Nucleus accumbens (tissue), 56 donors: ENCODE measurements around the gene ATG7.
"Not testable (repeated sequence)": the region's sequence is repeated elsewhere in the genome, so short reads cannot be mapped to it uniquely, and the experiment has no call there.

Source experiments
- DNase-seq, 56 donors: peaks; one replicate each; lab custom pipeline; 2025; lab: John Stamatoyannopoulos, UW

The ATG7 gene

DNA sequence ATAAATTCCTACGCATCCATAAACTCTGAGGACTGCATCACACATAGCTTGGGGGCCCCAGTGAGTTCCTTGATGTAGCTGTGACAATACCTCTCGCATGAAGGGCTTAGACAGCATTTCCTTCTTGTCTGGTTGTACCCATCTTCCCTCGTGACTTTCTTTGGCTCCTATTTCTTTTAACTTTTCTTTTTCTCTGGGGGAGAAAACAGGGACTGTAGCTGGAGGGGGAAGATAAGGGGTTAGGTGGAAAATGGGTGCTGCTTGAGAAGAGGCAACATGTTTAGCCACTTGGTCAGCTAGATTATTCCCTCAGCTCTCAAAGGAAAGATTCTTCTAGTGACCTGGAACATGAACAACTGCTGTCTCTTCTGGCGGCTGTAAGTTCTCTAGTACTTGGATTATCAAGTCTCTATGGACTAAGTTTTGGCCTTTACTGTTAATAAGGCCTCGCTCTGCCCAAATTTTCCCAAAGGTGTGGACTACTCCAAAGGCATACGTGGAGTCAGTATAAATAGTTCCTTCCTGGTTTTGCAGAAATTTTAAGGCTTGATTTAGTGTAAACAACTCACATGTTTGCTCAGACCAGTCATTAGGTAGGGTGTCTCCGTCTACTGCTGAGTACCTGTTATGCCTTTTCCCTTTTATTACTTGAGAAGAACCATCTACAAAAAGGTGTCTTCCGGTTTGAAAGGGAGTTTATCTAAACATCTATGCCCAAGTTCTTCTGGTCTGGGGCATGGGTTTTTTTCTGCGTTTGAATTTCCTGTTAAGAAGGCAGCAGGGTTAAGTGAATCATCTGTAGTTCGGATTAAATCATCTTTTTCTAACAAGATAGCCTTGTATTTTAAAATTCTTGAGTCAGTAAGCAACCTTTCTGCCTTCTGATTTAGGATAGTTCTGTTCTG lies 21.0 kb upstream of the ATG7 start:
- DNase-seq = no peak

- no peak for DNase-seq
Measured at GRCh38 chr3:11251807-11252176, 20.4 kb upstream of the ATG7 start.

GRCh38 chr3:11254876-11255275 lies 17.3 kb upstream of the ATG7 start:
- DNase-seq = no peak

DNA sequence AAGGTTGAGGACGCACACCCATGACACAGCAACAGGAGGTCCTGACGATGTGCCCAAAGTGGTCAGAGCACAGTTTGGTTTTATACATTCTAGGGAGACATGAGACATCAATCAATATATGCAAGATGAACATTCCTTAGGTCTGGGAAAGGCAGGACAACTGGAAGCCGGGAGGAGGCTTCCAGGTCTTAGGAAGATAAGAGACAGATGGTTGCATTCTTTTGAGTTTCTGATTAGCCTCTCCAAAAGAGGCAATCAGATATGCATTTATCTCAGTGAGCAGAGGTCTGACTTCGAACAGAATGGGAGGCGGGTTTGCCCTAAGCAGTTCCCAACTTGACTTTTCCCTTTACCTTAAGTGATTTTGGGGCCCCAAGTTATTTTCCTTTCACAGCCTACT lies 16.7 kb upstream of the ATG7 start:
- DNase-seq = not testable (repeated sequence)

- DNase-seq = no peak
Measured at GRCh38 chr3:11258958-11259357, 13.2 kb upstream of the ATG7 start.

GRCh38 chr3:11260460-11260859 lies 11.7 kb upstream of the ATG7 start:
- DNase-seq = no peak

DNA sequence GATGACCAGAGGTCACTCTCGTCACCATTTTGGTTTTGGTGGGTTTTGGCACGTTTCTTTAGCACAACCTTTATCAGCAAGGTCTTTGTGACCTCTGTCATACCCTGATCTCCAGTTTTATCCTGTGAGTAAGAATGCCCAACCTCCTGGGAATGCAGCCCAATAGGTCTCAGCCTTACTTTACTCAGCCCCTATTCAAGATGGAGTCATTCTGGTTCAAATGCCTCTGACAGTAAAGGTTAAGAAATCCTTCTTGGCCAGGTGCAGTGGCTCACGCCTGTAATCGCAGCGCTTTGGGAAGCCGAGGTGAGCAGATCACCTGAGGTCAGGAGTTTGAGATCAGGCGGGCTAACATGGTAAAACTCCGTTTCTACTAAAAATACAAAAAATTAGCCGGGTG lies 3.2 kb upstream of the ATG7 start:
- DNase-seq = no peak

GRCh38 chr3:11272906-11273574 lies 843 bp downstream of the ATG7 start:
- no peak for DNase-seq

GRCh38 chr3:11273891-11274291 lies 1.7 kb downstream of the ATG7 start:
- DNase-seq = peak in 3 of 56 donors; percentile 1 to 4 (median 3)

DNA sequence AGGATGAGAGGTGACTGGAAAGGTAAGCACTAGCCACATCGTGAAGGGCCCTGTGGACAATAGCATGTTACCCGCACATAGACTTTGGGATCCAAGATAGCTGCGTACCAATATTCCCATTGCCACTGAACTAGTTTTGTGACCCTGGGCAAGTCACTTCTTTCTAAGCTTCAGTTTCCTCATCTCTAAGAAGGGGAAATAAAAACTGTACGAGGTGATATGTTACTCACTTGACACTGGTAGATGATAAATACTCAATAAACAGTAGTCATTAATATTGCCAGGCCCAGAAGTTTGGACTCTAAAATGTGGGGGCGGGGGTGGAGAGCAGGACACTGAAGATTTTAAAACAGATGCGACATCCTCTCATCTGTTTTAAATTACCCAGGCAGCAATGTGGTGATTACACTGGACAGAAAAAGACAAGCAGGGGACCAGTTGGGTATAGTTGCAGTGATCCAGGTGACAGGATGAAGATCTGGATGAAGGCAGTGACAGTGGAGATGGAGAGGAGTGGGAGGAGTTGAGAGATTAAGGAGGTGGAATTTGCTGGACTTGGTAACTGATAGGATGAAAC lies 2.5 kb downstream of the ATG7 start:
- DNase-seq = no peak

DNA sequence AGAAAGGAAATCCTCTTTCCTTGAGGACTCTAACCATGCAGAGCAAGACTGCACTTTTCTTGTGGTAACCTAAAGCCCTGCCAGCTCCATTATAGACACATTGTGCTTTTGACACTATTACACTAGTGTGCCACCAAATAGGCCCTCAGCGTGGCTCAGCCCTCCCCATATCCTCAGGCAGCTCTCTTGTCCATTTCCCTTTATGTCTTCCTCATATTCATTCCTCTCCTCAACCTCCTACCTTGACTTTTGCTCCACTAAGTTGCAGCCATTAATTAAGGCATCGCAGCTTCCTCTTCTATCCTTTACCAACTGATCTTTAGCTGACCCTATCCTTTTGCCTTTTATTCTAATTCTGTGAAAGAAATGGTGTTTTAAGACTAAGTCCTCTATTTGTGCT lies 3.7 kb downstream of the ATG7 start:
- DNase-seq = no peak

GRCh38 chr3:11276901-11277300 lies 4.7 kb downstream of the ATG7 start:
- DNase-seq = no peak

DNA sequence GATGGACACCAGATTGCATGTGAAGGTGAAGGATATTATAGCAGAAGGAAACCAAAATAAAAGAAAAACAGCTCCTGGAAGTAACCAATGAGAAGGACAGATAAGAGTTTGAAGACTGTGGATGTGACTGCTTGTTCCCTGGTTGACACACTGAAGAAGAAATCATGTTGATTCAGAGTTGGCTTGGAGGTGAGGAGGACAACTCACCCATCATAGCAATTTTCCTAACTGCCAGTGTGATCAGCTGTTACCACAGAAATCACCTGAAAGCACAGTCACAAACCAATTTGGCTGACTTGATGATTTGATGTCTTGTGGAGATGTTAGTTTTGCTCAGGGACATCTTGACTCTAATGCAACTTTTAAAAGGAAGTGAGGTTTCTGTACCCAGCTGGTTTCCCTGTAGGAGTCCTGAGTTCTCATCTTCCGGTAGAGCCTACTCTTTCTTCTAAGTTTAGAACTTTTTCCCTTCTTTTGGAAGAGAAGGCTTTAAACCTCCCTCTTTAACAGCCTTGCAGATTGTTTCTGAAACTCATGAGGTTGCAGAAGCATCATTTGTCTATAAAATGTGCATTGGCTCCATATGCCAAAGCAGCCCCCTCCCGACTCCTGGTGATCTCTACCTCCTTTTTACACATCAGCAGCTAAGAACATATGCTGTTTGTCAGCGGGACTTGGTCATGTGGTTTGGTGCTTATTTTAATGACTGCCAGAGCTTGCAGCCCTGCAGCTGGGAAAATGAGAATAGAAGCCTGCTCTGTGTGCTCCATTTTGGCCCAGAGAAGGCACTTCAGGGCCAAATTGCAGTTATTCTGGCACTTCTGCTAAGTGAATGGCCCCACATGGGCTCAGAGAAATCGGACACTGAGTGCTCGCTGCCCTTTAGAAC lies 10.3 kb downstream of the ATG7 start:
- peak in 54 of 56 donors; percentile 4 to 91 (median 70) for DNase-seq

- DNase-seq = no peak
Measured at GRCh38 chr3:11283139-11283475, 10.9 kb downstream of the ATG7 start.

- DNase-seq = no peak
Measured at GRCh38 chr3:11284011-11284410, 11.8 kb downstream of the ATG7 start.

DNA sequence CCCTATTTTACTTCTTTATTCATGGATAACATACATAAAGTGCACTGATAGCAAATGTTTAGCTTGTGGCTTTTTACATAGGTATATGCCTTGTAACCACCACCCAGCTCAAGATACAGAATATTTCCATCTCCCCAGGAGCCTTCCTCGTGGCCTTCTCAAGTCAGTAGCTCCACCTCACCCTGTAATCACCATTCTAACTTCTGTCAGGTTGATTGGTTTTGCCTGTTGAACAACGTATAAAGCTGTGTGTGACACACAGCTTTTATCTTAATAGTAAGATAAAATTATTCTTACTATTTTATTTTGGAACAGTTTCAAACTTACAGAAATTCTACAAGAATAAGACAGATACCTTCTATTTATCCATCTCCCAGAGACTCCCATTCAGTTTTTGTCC lies 13.3 kb downstream of the ATG7 start:
- DNase-seq = no peak

DNA sequence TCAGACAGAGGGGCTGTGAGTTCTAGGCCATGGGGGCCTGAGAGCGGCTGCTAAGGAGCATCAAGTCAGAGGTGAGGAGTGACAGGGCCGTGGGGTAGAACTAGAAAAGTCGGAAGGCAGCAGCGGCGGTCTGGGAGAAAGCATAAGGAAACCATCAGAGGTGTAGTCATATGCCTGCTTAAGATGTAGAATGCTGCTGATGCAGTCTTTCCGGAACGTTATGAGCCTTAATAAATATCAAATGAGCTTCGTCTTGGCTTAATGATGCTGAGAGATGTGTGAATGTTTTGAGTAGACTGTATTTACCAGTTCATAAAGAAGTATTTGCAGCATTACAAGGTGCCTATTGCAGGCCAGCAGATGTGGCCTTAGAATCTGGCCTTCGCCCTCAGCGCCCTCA lies 15.2 kb downstream of the ATG7 start:
- DNase-seq = no peak

DNA sequence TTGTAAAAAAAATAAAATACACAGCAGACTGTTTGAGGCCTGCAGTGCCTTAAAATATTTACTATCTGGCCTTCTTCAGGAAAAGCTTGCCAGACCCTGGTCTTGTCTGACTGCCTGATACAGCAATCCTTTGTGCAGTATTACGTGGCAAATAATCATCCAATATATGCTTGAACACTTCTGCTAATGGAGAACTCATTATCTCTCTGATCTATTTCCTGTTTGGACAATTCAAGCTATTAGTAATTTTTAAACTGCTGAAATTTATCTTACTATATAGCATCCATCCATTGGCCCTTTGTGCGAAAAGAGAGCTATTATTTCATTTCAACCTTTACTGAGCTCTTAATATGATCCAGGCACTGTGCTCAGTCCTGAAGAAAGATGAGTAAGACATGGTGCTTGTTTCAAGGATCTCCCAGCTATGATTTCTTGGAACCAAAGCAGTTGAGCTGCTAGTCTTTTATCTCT lies 15.9 kb downstream of the ATG7 start:
- DNase-seq = no peak

GRCh38 chr3:11288786-11289637 lies 16.8 kb downstream of the ATG7 start:
- DNase-seq = no peak

DNA sequence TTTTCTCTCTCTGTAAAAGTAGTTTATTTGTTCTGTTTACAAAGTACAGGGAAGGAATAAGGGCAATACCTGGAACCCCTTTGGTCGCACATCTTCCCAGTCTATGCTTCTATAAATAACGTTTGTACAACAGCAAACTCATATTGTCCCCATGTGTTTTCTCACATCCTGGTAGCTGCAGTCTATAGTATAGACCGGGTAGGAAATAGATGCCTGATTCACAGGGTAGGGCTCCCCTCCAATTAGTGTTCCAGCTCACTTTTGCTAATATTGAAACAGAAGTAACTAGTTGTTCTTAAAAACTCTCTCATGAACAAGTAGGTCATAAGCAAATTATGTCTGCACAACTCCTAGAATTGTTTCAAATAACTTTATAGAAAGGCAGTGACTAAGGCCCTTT lies 17.7 kb downstream of the ATG7 start:
- DNase-seq = no peak
